Measurements from ENCODE around the gene LPIN2.

LPIN2 gene

DNA sequence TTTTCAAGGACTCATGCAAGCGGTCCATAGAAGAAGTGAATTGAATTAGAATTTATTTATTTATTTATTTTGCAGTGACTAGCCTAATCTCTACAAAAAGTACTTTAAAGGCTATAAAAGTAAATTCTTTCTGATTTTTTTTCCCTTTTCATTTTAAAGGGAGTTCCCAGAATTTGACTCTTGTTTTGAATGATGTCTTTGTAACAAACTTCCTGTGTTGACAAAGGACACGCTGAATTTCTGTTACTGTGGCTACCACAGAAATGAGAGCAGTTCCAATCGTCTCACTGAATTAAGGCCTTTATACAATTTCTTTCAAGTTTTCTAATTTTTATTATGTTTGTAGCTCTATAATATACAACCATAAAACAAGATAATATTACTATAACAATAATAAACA, 46.3 kb upstream of the LPIN2 start:
- H2AFZ ChIP-seq (ENCODE audit: low read length), result no peak overlapping the region
- H3K27me3 ChIP-seq (ENCODE audit: insufficient read depth, low read length), result no peaks in the 10 kb centered on the region
- no peaks in the 10 kb centered on the region for H3K9me3 ChIP-seq (ENCODE audit: low read length)
- no peaks in the 10 kb centered on the region for H4K20me1 ChIP-seq (ENCODE audit: insufficient read depth, low read length)
- H3K4me1 ChIP-seq (ENCODE audit: insufficient read depth, low read length, severe bottlenecking), result peaks cover 16% of the 10 kb centered on the region
- no peaks in the 10 kb centered on the region for H3K36me3 ChIP-seq (ENCODE audit: insufficient read depth, low read length)
- no peaks in the 10 kb centered on the region for H3K79me2 ChIP-seq (ENCODE audit: insufficient read depth, low read length)
- no peak overlapping the region for H3K4me3 ChIP-seq (ENCODE audit: low read depth, low read length, poor library complexity, severe bottlenecking)
- no peaks in the 10 kb centered on the region for H3K9me2 ChIP-seq (ENCODE audit: low read depth, low read length)
- no peaks in the 10 kb centered on the region for H3F3A ChIP-seq (ENCODE audit: insufficient read depth, low read length)
- no peak overlapping the region for H3K9ac ChIP-seq (ENCODE audit: low read length)
- TF ChIP-seq, protein P1, sequence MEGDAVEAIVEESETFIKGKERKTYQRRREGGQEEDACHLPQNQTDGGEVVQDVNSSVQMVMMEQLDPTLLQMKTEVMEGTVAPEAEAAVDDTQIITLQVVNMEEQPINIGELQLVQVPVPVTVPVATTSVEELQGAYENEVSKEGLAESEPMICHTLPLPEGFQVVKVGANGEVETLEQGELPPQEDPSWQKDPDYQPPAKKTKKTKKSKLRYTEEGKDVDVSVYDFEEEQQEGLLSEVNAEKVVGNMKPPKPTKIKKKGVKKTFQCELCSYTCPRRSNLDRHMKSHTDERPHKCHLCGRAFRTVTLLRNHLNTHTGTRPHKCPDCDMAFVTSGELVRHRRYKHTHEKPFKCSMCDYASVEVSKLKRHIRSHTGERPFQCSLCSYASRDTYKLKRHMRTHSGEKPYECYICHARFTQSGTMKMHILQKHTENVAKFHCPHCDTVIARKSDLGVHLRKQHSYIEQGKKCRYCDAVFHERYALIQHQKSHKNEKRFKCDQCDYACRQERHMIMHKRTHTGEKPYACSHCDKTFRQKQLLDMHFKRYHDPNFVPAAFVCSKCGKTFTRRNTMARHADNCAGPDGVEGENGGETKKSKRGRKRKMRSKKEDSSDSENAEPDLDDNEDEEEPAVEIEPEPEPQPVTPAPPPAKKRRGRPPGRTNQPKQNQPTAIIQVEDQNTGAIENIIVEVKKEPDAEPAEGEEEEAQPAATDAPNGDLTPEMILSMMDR (IDR thresholded peaks at IDR 0.05; ENCODE audit: low read length), result no peak
- TF ChIP-seq EZH2 (IDR thresholded peaks at IDR 0.05; ENCODE audit: borderline replicate concordance, low read length), result no peak
- H3K27ac ChIP-seq (ENCODE audit: low read depth, low read length, poor library complexity, severe bottlenecking), result no peak overlapping the region
- no peak overlapping the region for H3K4me2 ChIP-seq (ENCODE audit: low read length)

GRCh38 chr18:3058328-3059191, 45.6 kb upstream of the LPIN2 start:
- Histone ChIP-seq H3K36me3 (ENCODE audit: insufficient read depth, low read length) (no peaks in the 10 kb centered on the region), H3K27ac (ENCODE audit: low read depth, low read length, poor library complexity, severe bottlenecking) (no peak overlapping the region), H3K27me3 (ENCODE audit: insufficient read depth, low read length) (no peaks in the 10 kb centered on the region), H3K4me2 (ENCODE audit: low read length) (no peak overlapping the region), H3K9me2 (ENCODE audit: low read depth, low read length) (no peaks in the 10 kb centered on the region), H3K4me3 (ENCODE audit: low read depth, low read length, poor library complexity, severe bottlenecking) (no peak overlapping the region), H4K20me1 (ENCODE audit: insufficient read depth, low read length) (no peaks in the 10 kb centered on the region), H3F3A (ENCODE audit: insufficient read depth, low read length) (no peaks in the 10 kb centered on the region), H3K4me1 (ENCODE audit: insufficient read depth, low read length, severe bottlenecking) (peaks cover 16% of the 10 kb centered on the region), H3K9ac (ENCODE audit: low read length) (no peak overlapping the region), H3K79me2 (ENCODE audit: insufficient read depth, low read length) (no peaks in the 10 kb centered on the region), H2AFZ (ENCODE audit: low read length) (no peak overlapping the region), H3K9me3 (ENCODE audit: low read length) (no peaks in the 10 kb centered on the region)
- TF ChIP-seq, protein P1 (IDR thresholded peaks at IDR 0.05; ENCODE audit: low read length), result no peak
- no peak for TF ChIP-seq EZH2 (IDR thresholded peaks at IDR 0.05; ENCODE audit: borderline replicate concordance, low read length)

DNA sequence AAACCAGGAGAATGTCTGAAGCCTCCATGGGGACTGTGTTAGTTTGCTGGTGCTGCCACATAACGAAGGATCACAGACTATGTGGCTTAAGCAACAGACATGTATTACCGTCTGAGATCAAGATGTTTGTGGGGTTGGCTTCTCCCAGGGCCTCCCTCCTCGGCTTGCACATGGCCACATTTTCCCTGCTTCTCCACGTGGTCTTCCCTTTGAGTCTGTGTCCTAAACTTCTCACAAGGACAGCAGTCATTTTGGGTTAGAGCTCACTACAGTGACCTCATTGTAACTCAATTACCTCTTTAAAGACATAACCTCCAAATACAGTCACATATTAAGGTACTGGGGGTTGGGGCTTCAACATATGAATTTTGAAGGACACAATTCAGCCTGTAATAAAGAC, 44.6 kb upstream of the LPIN2 start:
- H3K4me2 ChIP-seq (ENCODE audit: low read length), result no peak overlapping the region
- no peaks in the 10 kb centered on the region for H3K79me2 ChIP-seq (ENCODE audit: insufficient read depth, low read length)
- H3K9me2 ChIP-seq (ENCODE audit: low read depth, low read length), result no peaks in the 10 kb centered on the region
- no peak for TF ChIP-seq EZH2 (IDR thresholded peaks at IDR 0.05; ENCODE audit: borderline replicate concordance, low read length)
- TF ChIP-seq, protein P1 (IDR thresholded peaks at IDR 0.05; ENCODE audit: low read length), result no peak
- H3K36me3 ChIP-seq (ENCODE audit: insufficient read depth, low read length), result no peaks in the 10 kb centered on the region
- no peak overlapping the region for H2AFZ ChIP-seq (ENCODE audit: low read length)
- H3K27me3 ChIP-seq (ENCODE audit: insufficient read depth, low read length), result no peaks in the 10 kb centered on the region
- peaks cover 16% of the 10 kb centered on the region for H3K4me1 ChIP-seq (ENCODE audit: insufficient read depth, low read length, severe bottlenecking)
- H3K4me3 ChIP-seq (ENCODE audit: low read depth, low read length, poor library complexity, severe bottlenecking), result no peak overlapping the region
- no peaks in the 10 kb centered on the region for H3K9me3 ChIP-seq (ENCODE audit: low read length)
- H3K27ac ChIP-seq (ENCODE audit: low read depth, low read length, poor library complexity, severe bottlenecking), result no peak overlapping the region
- no peaks in the 10 kb centered on the region for H4K20me1 ChIP-seq (ENCODE audit: insufficient read depth, low read length)
- no peaks in the 10 kb centered on the region for H3F3A ChIP-seq (ENCODE audit: insufficient read depth, low read length)
- H3K9ac ChIP-seq (ENCODE audit: low read length), result no peak overlapping the region

All from OCI-LY1 (cell line).